Endothelial cell of umbilical vein (primary cell): ENCODE results near the gene ITGB1. TPM values are rescaled to one million over a fixed set of nuclear protein-coding genes. Genes with fewer than 3 reads are reported as not detected.

Experiments
- BruUV-seq: library from RNA; stranded (reverse); fragments of 400-500 nt; replicated peaks from 2 replicates; lab custom pipeline; 2021; lab: Mats Ljungman, UMichigan
- CTCF ChIA-PET: fragments of 300-600, 350-600 bp; sonication (Branson Sonifier 250); formaldehyde crosslinking; loops from one replicate; lab custom pipeline; 2021; ENCODE audit warnings: antibody characterized with exemption, inconsistent platforms; lab: Charles Lee
- POLR2A ChIA-PET: fragments of 300-600, 350-600 bp; sonication (Branson Sonifier 250); formaldehyde crosslinking; loops from one replicate; lab custom pipeline; 2021; ENCODE audit warnings: antibody characterized with exemption, inconsistent platforms; lab: Charles Lee
- DNase-seq: peaks from one replicate; pipeline ENCODE4 v3.0.0-alpha.2; 2011; ENCODE audit warnings: low read depth, low spot score
- FAIRE-seq: peaks from 2 replicates; lab custom pipeline; 2011; peaks lifted over from hg19 to GRCh38; lab: Jason Lieb, UNC
- H2AFZ ChIP-seq: 2 replicates; pipeline ENCODE4 v1.6.0; 2012; ENCODE audit warnings: low read depth, low read length, control low read depth, inconsistent platforms
- H3K27ac ChIP-seq: 2 replicates; pipeline ENCODE4 v1.5.1; 2011; ENCODE audit warnings: low read depth, mild to moderate bottlenecking, control low read depth, low read length, moderate library complexity; ENCODE audit not compliant: insufficient read depth
- H3K27me3 ChIP-seq, 2 experiments: 2 replicates each; pipeline versions ENCODE4 v1.6.0 to v1.6.1; 2011; ENCODE audit warnings: low read length in 2 of 2, mixed read lengths in 1 of 2; ENCODE audit not compliant: control insufficient read depth in 2 of 2, insufficient read depth in 2 of 2
- H3K36me3 ChIP-seq, 2 experiments: 2 replicates in 1 of 2; 3 replicates in 1 of 2; pipeline ENCODE4 v1.5.1; 2011; ENCODE audit warnings: low read length in 2 of 2, mild to moderate bottlenecking in 1 of 2, moderate library complexity in 1 of 2; ENCODE audit not compliant: control insufficient read depth in 2 of 2, insufficient read depth in 2 of 2; ENCODE audit errors: extremely low read depth in 1 of 2
- H3K4me1 ChIP-seq: 3 replicates; pipeline ENCODE4 v1.5.1; 2011; ENCODE audit warnings: mild to moderate bottlenecking, low read length; ENCODE audit not compliant: control insufficient read depth, insufficient read depth; ENCODE audit errors: extremely low read depth
- H3K4me2 ChIP-seq: 2 replicates; pipeline ENCODE4 v1.6.1; 2011; ENCODE audit warnings: low read length, control low read depth, mixed read lengths; ENCODE audit not compliant: insufficient read depth
- H3K4me3 ChIP-seq, 3 experiments: fragments of 200-600 bp in 1 of 3; sonication (generic), shearing (Covaris generic) in 1 of 3; replicated peaks in 1 of 3; 2 replicates each; pipeline ENCODE4 v1.5.1; 2011 to 2016; ENCODE audit warnings: control low read depth in 3 of 3, low read length in 3 of 3, mild to moderate bottlenecking in 2 of 3, inconsistent platforms in 1 of 3, low read depth in 1 of 3, moderate library complexity in 1 of 3; ENCODE audit not compliant: insufficient read depth in 1 of 3
- H3K79me2 ChIP-seq: 2 replicates; pipeline ENCODE4 v1.6.0; 2012; ENCODE audit warnings: low read length, inconsistent platforms; ENCODE audit not compliant: control insufficient read depth, insufficient read depth
- H3K9ac ChIP-seq: replicated peaks from 2 replicates; pipeline ENCODE3; 2011; ENCODE audit warnings: low read length, control low read depth; ENCODE audit not compliant: insufficient read depth; ENCODE audit errors: extremely low read depth
- H3K9me1 ChIP-seq: replicated peaks from 3 replicates; pipeline ENCODE4 v1.6.0; 2011; ENCODE audit warnings: mild to moderate bottlenecking, low read length; ENCODE audit not compliant: control insufficient read depth, insufficient read depth; ENCODE audit errors: extremely low read depth
- H3K9me3 ChIP-seq: replicated peaks from 2 replicates; pipeline ENCODE4 v1.5.1; 2012; ENCODE audit warnings: low read length, inconsistent platforms; ENCODE audit not compliant: control insufficient read depth, insufficient read depth
- H4K20me1 ChIP-seq: replicated peaks from 2 replicates; pipeline ENCODE3; 2011; ENCODE audit warnings: mild to moderate bottlenecking, low read length; ENCODE audit not compliant: control insufficient read depth, insufficient read depth; ENCODE audit errors: extremely low read depth
- CTCF ChIP-seq, 2 donors: IDR thresholded peaks; 1 replicate in 1 of 2; 2 replicates in 1 of 2; pipeline ENCODE4 v1.5.1; 2011; ENCODE audit warnings: low read length in 2 of 2, mild to moderate bottlenecking in 2 of 2, moderate library complexity in 2 of 2, control low read depth in 1 of 2, inconsistent platforms in 1 of 2, low read depth in 1 of 2; ENCODE audit not compliant: insufficient read depth in 1 of 2; ENCODE audit errors: extremely low read depth in 1 of 2
- EZH2 ChIP-seq: IDR thresholded peaks from 2 replicates; pipeline ENCODE4 v1.6.1; 2012; ENCODE audit warnings: borderline replicate concordance, low read depth, mild to moderate bottlenecking, moderate library complexity, low read length, inconsistent platforms; ENCODE audit not compliant: severe bottlenecking
- FOS ChIP-seq: IDR thresholded peaks from 2 replicates; pipeline ENCODE4 v1.6.1; 2011; ENCODE audit warnings: mild to moderate bottlenecking, low read length, moderate library complexity, borderline replicate concordance; ENCODE audit not compliant: insufficient read depth
- GATA2 ChIP-seq: IDR thresholded peaks from 2 replicates; pipeline ENCODE4 v1.7.0; 2011; ENCODE audit warnings: low read depth, mild to moderate bottlenecking, moderate library complexity, mixed read lengths, low read length; ENCODE audit not compliant: insufficient read length, insufficient read depth
- JUN ChIP-seq: IDR thresholded peaks from 2 replicates; pipeline ENCODE4 v1.6.1; 2011; ENCODE audit warnings: borderline replicate concordance, low read depth; ENCODE audit not compliant: insufficient read length, insufficient read depth
- MAX ChIP-seq: IDR thresholded peaks from 2 replicates; pipeline ENCODE4 v1.6.1; 2011; ENCODE audit not compliant: insufficient read depth, insufficient read length
- MYC ChIP-seq: IDR thresholded peaks from one replicate; pipeline ENCODE4 v1.6.1; 2011; ENCODE audit warnings: mild to moderate bottlenecking, low read depth, low read length
- POLR2A ChIP-seq: IDR thresholded peaks from 2 replicates; pipeline ENCODE4 v1.6.1; 2012; ENCODE audit warnings: low read depth, mild to moderate bottlenecking, control low read depth, low read length
- POLR2AphosphoS5 ChIP-seq: IDR thresholded peaks from 2 replicates; pipeline ENCODE4 v1.6.1; 2012; ENCODE audit warnings: low read depth, mild to moderate bottlenecking, control low read depth, low read length, moderate library complexity; ENCODE audit not compliant: insufficient read depth
- dilution Hi-C: fragments of 300-500 bp; cut with MboI; formaldehyde crosslinking; loops from one replicate; pipeline ENCODE4 v1.15.0; 2019; ENCODE audit warnings: low sequenced_read_pairs; ENCODE audit not compliant: extremely low pct_ligation_motif_present
- intact Hi-C: fragments of 100-400 bp; cut with micrococcal nuclease; formaldehyde crosslinking; loops from one replicate; pipeline ENCODE4 v1.10.0; 2022
- polyA plus RNA-seq, 4 experiments: library from polyadenylated mRNA; depleted of rRNA in 3 of 4; stranded (reverse) in 3 of 4; unstranded in 1 of 4; fragments of >200 nt; gene quantifications; 2 replicates each; pipeline versions ENCODE4 v1.2.1 to v1.2.3, GENCODE V29; 2011 to 2012; ENCODE audit warnings: missing spikeins in 1 of 4
- total RNA-seq: library from RNA; stranded (reverse); gene quantifications from 2 replicates; pipeline ENCODE4 v1.2.3, GENCODE V29; 2021

The ITGB1 gene
- total and polyA plus RNA-seq, 2 donors (not counting 3 experiments of a cell fraction or from before 2014, with no cell fraction given) = 424 to 1,147 TPM

- intact Hi-C loops (no loop called here), dilution Hi-C loops (no loop called here)
- POLR2A ChIA-PET = no interaction called here
Measured at GRCh38 chr10:32878646-32879045, 79.4 kb downstream of the ITGB1 start.

More at GRCh38 chr10:32878646-32879045, 79.4 kb downstream of the ITGB1 start:
- no peaks in the 10 kb centered on the region for H3K4me1 ChIP-seq
- H3K9ac ChIP-seq = no peak overlapping the region
- DNase-seq = no peak
- no peak for FAIRE-seq
- H3K27ac ChIP-seq = no peak overlapping the region
- no TSS peak for BruUV-seq
- CTCF ChIA-PET = interaction anchor here (0.9 to 1.1 kb wide), 3 partner anchors 10 to 130 kb away, joined by 3 to 5 read pairs (median 3); no protein-coding TSS in a partner anchor
- no peaks in the 10 kb centered on the region for H3K36me3 ChIP-seq
- no peaks in the 10 kb centered on the region for H4K20me1 ChIP-seq
- no peaks in the 10 kb centered on the region for H3K9me1 ChIP-seq
- TF ChIP-seq MYC = no peak
- no peak for TF ChIP-seq EZH2
- no peak for TF ChIP-seq JUN
- no peak for TF ChIP-seq FOS
- no peak for TF ChIP-seq CTCF (IDR thresholded peaks at IDR 0.05; ENCODE audit: extremely low read depth in 1 of 2, insufficient read depth in 1 of 2, low read depth in 1 of 2, low read length in 2 of 2)
- TF ChIP-seq GATA2 = no peak
- TF ChIP-seq POLR2A = no peak
- no peak for TF ChIP-seq POLR2AphosphoS5
- no peak for TF ChIP-seq MAX
- H3K9me3 ChIP-seq = no peaks in the 10 kb centered on the region
- no peak overlapping the region for H3K4me2 ChIP-seq
- H2AFZ ChIP-seq = no peak overlapping the region
- H3K4me3 ChIP-seq = no peak overlapping the region
- no peaks in the 10 kb centered on the region for H3K79me2 ChIP-seq
- H3K27me3 ChIP-seq = no peaks in the 10 kb centered on the region
